Ramos (cell line): ENCODE data around the gene MRPL30.
"Not testable (repeated sequence)": the region's sequence is repeated elsewhere in the genome, so short reads cannot be mapped to it uniquely, and the experiment has no call there.

Source experiments
- in situ Hi-C: fragments of 300-500 bp; cut with MboI; formaldehyde crosslinking; loops from one replicate; pipeline ENCODE4 v1.14.3; 2022; ENCODE audit warnings: low sequenced_read_pairs; ENCODE audit not compliant: unreplicated experiment

MRPL30 gene

GRCh38 chr2:99181624-99182000 lies 628 bp downstream of the MRPL30 start:
- in situ Hi-C loops, result loop anchor here (10.0 kb wide), 1 partner anchor 153 kb away; the partner anchor contains the start of genes EIF5B and TXNDC9

GRCh38 chr2:99183025-99183424 lies 2.0 kb downstream of the MRPL30 start:
- in situ Hi-C loops, result loop anchor here (10.0 kb wide), 1 partner anchor 152 kb away; the partner anchor contains the start of genes EIF5B and TXNDC9

- in situ Hi-C loops, result loop anchor here (10.0 kb wide), 1 partner anchor 150 kb away; the partner anchor contains the start of genes EIF5B and TXNDC9
Observed at GRCh38 chr2:99184811-99185210, 3.8 kb downstream of the MRPL30 start.

DNA sequence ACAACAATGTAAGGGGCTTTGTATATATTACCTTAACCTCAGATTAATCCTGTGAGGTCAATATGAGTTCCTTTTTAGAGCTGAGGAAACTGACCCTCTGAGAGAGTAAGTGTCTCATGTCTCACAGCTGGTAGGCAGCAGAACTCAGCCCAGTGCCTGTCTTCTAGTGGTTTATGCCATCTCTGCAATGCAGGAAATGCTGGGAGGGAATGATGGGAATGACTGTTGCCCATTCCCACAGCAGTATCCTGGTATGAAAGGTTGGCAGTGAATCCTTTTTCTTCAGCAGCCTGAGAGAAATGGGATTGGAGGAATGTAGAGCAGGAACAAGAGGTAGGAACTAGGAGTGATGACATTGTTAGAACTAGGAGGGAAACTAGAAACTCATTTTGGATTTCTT lies 6.0 kb downstream of the MRPL30 start:
- in situ Hi-C loops, result loop anchor here (10.0 kb wide), 1 partner anchor 148 kb away; the partner anchor contains the start of genes EIF5B and TXNDC9

DNA sequence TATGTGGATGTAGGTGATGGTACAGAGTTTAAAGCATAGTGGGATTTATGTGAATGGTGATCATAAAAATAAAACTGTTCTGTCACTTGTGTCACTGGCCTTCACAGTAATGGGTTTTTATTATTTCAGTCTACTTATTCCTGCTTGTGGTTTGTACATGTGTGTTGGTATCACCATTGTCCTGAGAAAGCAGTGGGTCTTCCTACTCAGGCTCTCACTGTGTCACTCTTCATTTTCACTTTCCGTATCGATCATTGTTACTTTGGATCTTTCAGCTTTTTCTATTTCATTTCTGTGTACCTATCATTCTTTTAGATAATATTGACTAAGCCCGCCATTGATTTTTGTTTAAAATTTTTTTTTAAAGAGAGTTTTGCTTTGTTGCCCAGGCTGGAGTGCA lies 7.4 kb downstream of the MRPL30 start:
- in situ Hi-C loops, result loop anchor here (10.0 kb wide), 1 partner anchor 146 kb away; the partner anchor contains the start of genes EIF5B and TXNDC9

GRCh38 chr2:99190548-99190947 lies 9.6 kb downstream of the MRPL30 start:
- in situ Hi-C loops, result no loop called here

DNA sequence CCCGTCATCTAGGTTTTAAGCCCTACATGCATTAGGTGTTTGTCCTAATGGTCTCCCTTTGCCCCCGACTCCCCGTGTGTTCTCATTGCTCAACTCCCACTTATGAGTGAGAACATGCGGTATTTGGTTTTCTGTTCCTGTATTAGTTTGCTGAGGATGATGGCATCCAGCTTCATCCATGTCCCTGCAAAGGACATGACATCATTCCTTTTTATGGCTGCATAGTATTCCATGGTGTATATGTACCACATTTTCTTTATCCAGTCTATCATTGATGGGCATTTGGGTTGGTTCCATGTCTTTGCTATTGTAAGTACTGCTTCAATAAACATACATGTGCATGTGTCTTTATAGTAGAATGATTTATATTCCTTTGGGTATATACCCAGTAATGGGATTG lies 11.4 kb downstream of the MRPL30 start:
- in situ Hi-C loops, result not testable (repeated sequence)

DNA sequence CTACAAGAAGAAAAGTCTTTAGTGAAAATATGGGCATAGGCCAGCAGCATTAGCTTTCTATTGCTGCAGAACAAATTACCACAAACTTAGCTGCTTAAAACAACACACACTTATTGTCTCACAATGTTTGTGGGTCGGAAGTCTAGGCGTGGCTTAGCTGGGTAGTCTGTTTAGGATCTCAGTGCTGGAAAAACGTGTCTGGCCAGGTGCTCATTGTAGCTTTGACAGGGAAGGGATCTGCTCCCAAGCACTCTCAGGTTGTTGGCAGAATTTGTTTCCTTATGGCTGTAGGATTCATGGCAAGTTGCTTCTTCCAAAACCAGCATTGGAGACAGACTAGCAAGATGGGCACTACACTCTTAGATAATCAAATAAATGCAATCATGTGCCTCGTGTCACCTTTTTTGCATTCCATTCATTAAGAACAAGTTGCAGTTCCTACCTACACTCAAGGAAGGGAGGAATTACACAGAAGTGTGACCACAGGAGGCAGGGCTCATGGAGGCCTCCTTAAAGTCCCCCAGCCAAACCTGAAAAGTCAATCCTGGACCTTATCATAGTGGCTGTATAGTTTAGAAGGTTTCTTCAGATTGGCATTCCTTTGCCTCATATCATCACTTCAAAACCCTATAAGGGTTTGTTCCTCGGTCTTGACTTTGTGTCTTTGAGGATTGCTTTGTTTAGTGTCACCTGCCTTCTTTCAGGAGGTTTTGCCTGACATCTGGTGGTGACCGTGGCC lies 17.3 kb downstream of the MRPL30 start:
- in situ Hi-C loops, result no loop called here

- in situ Hi-C loops, result no loop called here
Observed at GRCh38 chr2:99200076-99200800, 19.3 kb downstream of the MRPL30 start.

DNA sequence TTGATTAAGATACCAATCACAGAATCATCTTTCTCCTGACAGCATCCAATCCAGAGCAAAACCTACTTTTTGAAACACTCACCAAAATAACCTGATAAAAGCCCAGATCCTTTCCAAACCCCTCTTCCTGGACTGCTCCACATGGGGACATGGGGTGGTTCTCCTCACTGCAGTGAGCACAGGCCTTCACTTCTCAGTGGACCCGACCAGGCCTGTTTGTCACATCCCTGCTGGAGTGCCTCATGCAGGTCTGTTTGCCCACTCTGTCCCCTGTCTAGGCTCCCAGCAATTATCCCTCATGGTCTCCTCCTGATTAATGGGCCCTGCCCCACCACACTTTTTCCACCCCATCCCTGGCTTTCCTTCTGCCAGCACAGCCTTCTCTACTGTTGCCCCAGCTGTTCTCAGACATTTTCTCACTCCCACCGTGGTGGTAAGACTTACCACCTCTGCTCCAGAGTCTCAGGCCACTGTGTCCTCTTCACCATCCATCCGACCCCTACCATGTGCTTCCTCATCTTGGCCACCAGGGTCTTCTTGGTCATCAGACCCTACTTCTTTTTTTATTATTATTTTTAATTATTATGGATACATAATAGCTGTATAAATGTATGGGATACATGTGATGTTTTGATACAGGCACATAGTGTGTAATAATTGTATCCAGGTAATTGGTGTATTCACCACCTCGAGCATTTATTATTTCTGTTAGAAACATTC lies 21.1 kb downstream of the MRPL30 start:
- in situ Hi-C loops, result no loop called here

GRCh38 chr2:99205491-99205890 lies 24.5 kb downstream of the MRPL30 start:
- in situ Hi-C loops, result no loop called here

DNA sequence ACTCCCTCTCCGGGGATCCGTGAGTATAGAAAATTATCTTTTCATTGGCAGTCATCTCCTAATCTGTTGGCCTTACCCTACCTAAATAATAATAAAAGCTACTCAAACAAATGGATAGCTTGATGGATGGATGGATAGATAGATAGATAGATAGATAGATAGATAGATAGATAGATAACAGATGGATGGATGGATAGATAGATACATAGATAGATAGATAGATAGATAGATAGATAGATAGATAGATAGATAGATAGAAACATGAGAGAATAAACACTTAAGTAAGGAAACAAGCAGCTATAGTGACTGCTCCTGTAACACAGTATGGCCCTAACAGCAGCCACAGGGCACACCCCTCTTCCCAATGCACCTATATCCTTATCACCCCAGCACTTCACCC lies 35.1 kb downstream of the MRPL30 start:
- in situ Hi-C loops, result no loop called here

GRCh38 chr2:99217929-99218501 lies 37.0 kb downstream of the MRPL30 start:
- in situ Hi-C loops, result no loop called here

- in situ Hi-C loops, result not testable (repeated sequence)
Observed at GRCh38 chr2:99233177-99233576, 52.2 kb downstream of the MRPL30 start.

DNA sequence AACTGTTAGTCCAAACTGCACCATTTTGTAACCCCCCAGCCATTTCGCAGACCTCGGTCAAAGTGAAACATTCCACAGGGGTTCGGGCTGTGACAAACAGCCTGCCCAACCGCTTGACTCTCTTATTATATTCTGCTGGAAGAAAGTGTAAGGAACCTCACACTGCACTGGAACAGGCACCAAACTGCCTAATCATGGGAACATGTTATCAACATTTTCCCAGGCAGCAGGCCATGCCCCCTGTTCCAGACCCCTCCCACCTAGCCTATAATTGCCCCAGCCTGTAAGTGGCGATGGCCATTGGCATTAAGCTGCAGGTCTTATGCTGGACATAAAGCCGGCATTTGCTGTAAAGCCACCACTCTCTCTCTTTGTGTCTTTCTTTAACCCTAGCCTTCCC lies 57.6 kb downstream of the MRPL30 start:
- in situ Hi-C loops, result no loop called here

DNA sequence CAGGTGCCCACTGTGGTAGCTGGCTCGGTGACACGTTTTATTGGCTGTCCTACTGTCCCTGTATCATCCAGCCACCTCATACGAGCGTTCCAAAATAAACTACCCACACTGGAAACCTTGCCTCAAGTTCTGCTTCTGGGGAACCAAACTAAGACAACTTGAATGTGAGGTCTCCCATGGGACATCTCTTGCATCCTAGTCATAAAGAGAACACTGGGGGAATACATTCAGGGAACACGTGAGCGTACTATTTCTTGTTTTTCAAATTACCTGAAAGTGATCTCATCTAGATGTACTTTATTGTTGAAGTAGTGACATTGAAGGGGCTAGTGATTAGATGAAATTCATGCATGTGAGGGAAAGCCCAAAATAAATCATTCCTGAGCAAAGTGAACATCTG lies 59.4 kb downstream of the MRPL30 start:
- in situ Hi-C loops, result no loop called here

DNA sequence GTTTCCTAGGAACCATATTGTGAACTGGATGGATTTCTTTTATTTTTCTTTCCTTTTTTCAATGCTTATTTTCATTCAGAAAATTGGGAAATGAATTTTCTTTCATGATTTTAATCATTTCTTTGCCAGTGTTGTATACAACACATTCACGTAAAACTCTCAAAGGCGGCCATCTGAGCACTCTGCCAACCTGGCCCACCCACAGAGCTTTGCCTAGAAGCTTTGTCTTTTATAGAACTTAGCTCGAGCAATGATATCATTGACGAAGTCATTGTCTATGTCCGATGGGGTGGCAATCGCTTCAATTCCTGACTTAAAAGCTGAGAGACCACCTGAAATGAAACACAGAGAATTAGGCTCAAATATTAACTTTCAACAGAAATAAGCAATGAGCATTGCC lies 61.2 kb downstream of the MRPL30 start:
- in situ Hi-C loops, result no loop called here
